HFFc6 (cell line): ENCODE measurements around the gene SBK3. TPM values are rescaled to one million over a fixed set of nuclear protein-coding genes. Genes with fewer than 3 reads are reported as not detected.

Source experiments
- DNase-seq: peaks from one replicate; pipeline ENCODE4 v3.0.0-alpha.2; 2018
- H3K27ac Mint-ChIP-seq: 2 replicates; pipeline ENCODE4 v1.8.0; 2020; ENCODE audit warnings: mild to moderate bottlenecking, mixed read lengths
- H3K27me3 Mint-ChIP-seq: 2 replicates; pipeline ENCODE4 v1.8.0; 2021; ENCODE audit warnings: mild to moderate bottlenecking, moderate library complexity, mixed read lengths; ENCODE audit not compliant: insufficient read depth
- H3K36me3 Mint-ChIP-seq: 2 replicates; pipeline ENCODE4 v1.8.0; 2021; ENCODE audit warnings: low read depth, mixed read lengths
- H3K4me1 Mint-ChIP-seq: 2 replicates; pipeline ENCODE4 v1.8.0; 2020; ENCODE audit warnings: low read depth, mixed read lengths
- H3K4me3 Mint-ChIP-seq: 2 replicates; pipeline ENCODE4 v1.8.0; 2020; ENCODE audit warnings: mild to moderate bottlenecking, moderate library complexity, mixed read lengths
- H3K9me3 Mint-ChIP-seq: 2 replicates; pipeline ENCODE4 v1.8.0; 2020; ENCODE audit warnings: mild to moderate bottlenecking, mixed read lengths
- total RNA-seq, 6 experiments: library from RNA; stranded (reverse); fragmentation: NEBNext Ultra II Directional; extraction: Animal tissue kit (Norgen Biotek cat#: 25700); gene quantifications; 2 replicates in 1 of 6; 3 replicates in 5 of 6; pipeline ENCODE4 v1.2.3, GENCODE V29; 2021
- TF ChIP-seq, protein P1 (sequence below): fragments of 200-600 bp; sonication (generic); IDR thresholded peaks from 2 replicates; pipeline ENCODE4 v1.5.0; 2021; ENCODE audit warnings: antibody characterized with exemption, mild to moderate bottlenecking

Gene SBK3
- total RNA-seq, 6 experiments from 2014 or later: not detected

DNA sequence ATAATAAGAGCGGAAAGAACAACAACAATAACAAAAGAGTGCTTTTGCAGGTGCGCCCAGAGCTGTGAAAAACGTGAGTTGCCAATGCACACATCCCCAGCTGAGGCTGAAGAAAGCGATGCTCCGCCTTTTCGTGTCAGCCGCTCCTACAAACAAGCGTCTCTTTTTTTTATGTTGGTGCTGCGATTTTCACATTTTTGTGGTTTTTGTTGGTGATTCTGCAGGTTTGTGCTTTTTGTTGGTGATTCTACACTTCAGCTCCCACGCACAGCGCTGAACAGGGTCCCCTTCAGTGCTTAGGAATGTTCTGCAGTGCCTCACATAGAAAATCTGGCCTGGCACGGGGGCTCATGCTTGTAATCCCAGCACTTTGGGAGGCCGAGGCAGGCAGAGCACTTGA lies 7.3 kb upstream of the SBK3 start:
- Mint-ChIP-seq H3K36me3 (no peaks in the 10 kb centered on the region), H3K4me1 (peaks cover 48% of the 10 kb centered on the region), H3K27me3 (no peaks in the 10 kb centered on the region; the same call in 1 of the 2 replicates), H3K27ac (peak overlapping the region; percentile 89), H3K9me3 (no peaks in the 10 kb centered on the region), H3K4me3 (peak overlapping the region; percentile 82)
- peak; percentile 76 for DNase-seq
- TF ChIP-seq, protein P1, sequence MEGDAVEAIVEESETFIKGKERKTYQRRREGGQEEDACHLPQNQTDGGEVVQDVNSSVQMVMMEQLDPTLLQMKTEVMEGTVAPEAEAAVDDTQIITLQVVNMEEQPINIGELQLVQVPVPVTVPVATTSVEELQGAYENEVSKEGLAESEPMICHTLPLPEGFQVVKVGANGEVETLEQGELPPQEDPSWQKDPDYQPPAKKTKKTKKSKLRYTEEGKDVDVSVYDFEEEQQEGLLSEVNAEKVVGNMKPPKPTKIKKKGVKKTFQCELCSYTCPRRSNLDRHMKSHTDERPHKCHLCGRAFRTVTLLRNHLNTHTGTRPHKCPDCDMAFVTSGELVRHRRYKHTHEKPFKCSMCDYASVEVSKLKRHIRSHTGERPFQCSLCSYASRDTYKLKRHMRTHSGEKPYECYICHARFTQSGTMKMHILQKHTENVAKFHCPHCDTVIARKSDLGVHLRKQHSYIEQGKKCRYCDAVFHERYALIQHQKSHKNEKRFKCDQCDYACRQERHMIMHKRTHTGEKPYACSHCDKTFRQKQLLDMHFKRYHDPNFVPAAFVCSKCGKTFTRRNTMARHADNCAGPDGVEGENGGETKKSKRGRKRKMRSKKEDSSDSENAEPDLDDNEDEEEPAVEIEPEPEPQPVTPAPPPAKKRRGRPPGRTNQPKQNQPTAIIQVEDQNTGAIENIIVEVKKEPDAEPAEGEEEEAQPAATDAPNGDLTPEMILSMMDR: no peak

DNA sequence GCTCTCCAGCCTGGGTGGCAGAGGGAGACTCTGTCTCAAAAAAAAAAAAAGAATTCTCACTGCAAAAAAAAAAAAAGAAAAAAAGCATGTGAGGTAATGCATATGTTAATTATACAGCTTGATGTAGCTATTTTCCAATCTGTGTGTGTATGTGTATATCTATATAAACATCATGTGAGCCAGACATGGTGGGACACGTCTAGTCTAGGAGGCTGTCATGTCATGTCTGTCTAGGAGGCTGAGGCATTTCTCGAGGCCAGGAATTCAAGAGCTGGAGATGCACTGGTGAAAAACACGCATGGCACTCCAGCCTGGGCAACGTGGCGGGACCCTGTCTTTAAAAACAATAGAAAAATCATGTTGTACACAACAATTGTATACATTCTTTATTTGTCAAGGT lies 6.9 kb upstream of the SBK3 start:
- peak overlapping the region; percentile 89 for H3K27ac Mint-ChIP-seq
- H3K4me1 Mint-ChIP-seq: peaks cover 52% of the 10 kb centered on the region
- TF ChIP-seq, protein P1: no peak
- H3K27me3 Mint-ChIP-seq: no peaks in the 10 kb centered on the region; the same call in 1 of the 2 replicates
- DNase-seq: no peak
- no peaks in the 10 kb centered on the region for H3K36me3 Mint-ChIP-seq
- no peaks in the 10 kb centered on the region for H3K9me3 Mint-ChIP-seq
- H3K4me3 Mint-ChIP-seq: peak overlapping the region; percentile 82

DNA sequence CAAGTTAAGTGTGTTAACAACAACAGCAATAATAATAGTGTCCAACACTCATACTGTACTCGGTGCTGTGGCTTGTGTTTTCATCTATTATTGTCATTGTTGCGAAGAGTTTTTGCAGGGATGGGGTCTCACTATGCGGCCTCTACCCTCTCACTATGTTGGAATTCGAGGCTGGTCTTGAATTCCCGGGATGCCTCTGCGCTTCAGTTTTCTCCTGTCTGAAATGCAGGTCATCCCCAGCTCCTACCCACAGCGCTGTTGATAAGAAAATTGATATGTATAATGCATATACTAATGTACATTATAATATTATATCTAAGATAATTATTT lies 4.9 kb upstream of the SBK3 start:
- TF ChIP-seq, protein P1: no peak
- Mint-ChIP-seq H3K27me3 (peaks cover 4% of the 10 kb centered on the region; the same call in 1 of the 2 replicates), H3K4me3 (peak overlapping the region; percentile 84), H3K36me3 (no peaks in the 10 kb centered on the region), H3K4me1 (peaks cover 68% of the 10 kb centered on the region), H3K9me3 (no peaks in the 10 kb centered on the region), H3K27ac (peak overlapping the region; percentile 99)
- peak; percentile 14 for DNase-seq

DNA sequence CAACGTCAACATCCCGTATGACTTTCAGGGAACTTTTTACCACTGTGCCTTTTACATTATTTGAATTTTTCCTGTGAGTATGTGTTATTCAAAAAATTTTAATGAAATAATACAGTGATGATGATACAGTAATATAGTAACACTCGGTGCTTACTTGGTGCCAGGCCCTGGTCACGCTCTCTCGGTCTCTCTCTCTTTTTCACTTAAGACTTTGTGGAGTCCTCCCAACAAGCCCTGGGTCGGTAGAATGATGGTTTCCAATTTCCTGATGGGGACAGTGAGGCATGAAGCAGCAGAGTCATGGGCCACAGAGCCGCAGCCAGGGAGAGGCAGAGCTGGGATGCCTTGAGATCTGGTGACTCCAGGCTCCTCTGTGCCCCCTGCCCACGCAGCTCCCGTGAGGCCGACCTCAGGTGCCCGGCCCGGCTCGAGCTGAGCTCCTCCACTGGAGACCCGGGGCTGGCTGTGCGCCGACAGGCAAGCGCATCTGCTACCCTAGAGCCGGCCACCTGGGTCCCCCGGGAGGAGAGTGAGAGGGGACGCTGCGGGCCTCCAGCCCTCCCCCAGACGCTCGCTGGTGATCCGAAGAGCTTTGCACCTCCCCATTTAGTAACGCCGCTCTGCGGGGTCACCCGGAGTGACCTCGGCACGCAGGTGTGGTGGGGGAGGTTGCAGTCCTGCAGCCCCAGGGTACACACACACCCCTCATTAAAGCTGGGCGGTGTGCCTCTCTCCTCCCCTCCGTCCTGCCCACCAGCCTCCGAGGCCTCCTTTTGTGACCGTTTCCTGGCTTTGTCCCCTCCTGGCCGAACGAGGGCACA lies 4.4 kb upstream of the SBK3 start:
- H3K27ac Mint-ChIP-seq: peak overlapping the region; percentile 99
- no peaks in the 10 kb centered on the region for H3K9me3 Mint-ChIP-seq

DNA sequence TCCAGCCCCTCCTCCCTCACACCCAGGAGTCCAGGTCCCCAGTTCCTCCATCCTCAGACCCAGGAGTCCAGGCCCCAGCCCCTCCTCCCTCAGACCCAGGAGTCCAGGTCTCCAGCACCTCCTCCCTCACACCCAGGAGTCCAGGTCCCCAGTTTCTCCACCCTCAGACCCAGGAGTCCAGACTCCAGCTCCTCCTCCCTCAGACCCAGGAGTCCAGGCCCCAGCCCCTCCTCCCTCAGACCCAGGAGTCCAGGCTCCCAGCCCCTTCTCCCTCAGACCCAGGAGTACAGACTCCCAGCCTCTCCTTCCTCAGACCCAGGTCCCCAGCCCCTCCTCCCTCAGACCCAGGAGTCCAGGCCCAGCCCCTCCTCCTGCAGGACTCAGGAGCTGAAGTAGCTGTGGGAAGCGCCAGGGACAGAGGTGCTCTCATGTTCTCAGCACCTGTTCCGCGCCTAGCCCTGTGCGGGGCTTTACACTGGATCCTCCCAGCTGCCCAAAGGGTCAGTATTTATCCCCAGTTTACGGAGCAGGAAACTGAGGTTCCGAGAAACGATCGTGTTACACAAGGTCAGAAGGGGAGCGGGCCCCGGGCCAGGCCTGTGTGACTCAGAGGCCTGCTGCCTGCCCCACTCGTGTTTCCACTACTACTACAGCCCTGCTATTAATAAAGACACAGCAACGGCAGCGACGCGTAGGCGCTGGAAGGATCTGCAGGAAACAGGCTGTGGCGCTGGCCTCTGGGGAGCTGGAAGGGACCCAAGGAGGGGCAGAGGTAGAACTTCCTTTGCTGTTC lies 1.7 kb upstream of the SBK3 start:
- TF ChIP-seq, protein P1: no peak
- peak; percentile 47 for DNase-seq
- no peaks in the 10 kb centered on the region for H3K9me3 Mint-ChIP-seq
- peak overlapping the region; percentile 25; the same call in 1 of the 2 replicates for H3K4me3 Mint-ChIP-seq
- no peaks in the 10 kb centered on the region for H3K36me3 Mint-ChIP-seq
- peaks cover 47% of the 10 kb centered on the region for H3K4me1 Mint-ChIP-seq
- peaks cover 7% of the 10 kb centered on the region; the same call in 1 of the 2 replicates for H3K27me3 Mint-ChIP-seq
- H3K27ac Mint-ChIP-seq: peak overlapping the region; percentile 76

More for the DNA sequence above, 4.4 kb upstream of the SBK3 start:
- peak; percentile 90 for DNase-seq
- Mint-ChIP-seq H3K36me3 (no peaks in the 10 kb centered on the region), H3K4me1 (peaks cover 71% of the 10 kb centered on the region), H3K27me3 (peaks cover 7% of the 10 kb centered on the region; the same call in 1 of the 2 replicates), H3K4me3 (peak overlapping the region; percentile 84)
- TF ChIP-seq, protein P1: no peak
